Measurements from ENCODE around the gene CIITA. TPM values are rescaled to one million over a fixed set of nuclear protein-coding genes. Genes with fewer than 3 reads are reported as not detected.

The CIITA gene
- total RNA-seq, 1 experiment from 2014 or later = not detected

DNA sequence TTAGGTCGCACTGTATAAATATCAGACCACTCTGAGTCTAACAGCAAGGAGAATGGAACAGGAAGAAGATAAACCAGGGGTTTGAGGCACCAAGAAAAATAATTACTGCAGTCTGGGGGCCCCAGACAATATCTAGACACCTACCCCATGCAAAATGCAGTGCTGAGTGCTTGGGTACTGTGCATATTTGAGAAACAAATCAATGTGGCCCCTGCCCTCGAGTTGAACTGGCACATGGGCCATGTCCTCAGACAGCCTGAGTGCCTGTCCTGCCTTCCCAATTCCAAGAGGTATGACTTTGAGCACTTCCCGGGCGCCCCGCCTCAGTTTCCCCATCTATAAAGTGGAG lies 6.2 kb upstream of the CIITA start:
- peaks cover 7 to 15% of the 10 kb centered on the region in 2 experiments for H3K4me1 Mint-ChIP-seq

More for the DNA sequence above, 6.2 kb upstream of the CIITA start:
- peaks cover 26% of the 10 kb centered on the region for H3K27me3 Mint-ChIP-seq (ENCODE audit: low read depth)
- H4K91ac ChIP-seq (ENCODE audit: insufficient read length, low read depth, low read length) = no peak overlapping the region
- no peak overlapping the region for H2BK20ac ChIP-seq (ENCODE audit: low read depth, low read length, poor library complexity, severe bottlenecking)
- no peak overlapping the region for H2BK5ac ChIP-seq (ENCODE audit: insufficient read length, low read length)
- no peaks in the 10 kb centered on the region for H3K36me3 Mint-ChIP-seq (ENCODE audit: insufficient read depth in 1 of 3, low read depth in 3 of 3)
- H3K27ac Mint-ChIP-seq = no peak overlapping the region
- H4K20me1 ChIP-seq (ENCODE audit: control insufficient read depth, insufficient read depth, insufficient read length) = no peaks in the 10 kb centered on the region
- H3K9me3 Mint-ChIP-seq = no peaks in the 10 kb centered on the region
- H3K79me1 ChIP-seq (ENCODE audit: insufficient read depth, low read depth, low read length, poor library complexity, severe bottlenecking) = no peaks in the 10 kb centered on the region
- no peaks in the 10 kb centered on the region for H3K4me1 ChIP-seq (ENCODE audit: insufficient read depth, low read length)
- no peak overlapping the region for H2AFZ ChIP-seq (ENCODE audit: low read length)
- H3K4me2 ChIP-seq (ENCODE audit: insufficient read depth, insufficient read length, low read length) = no peak overlapping the region
- H2BK120ac ChIP-seq (ENCODE audit: low read depth, low read length, poor library complexity, severe bottlenecking) = no peak overlapping the region
- no peak overlapping the region for H3K4me3 Mint-ChIP-seq
- H3K27me3 ChIP-seq (ENCODE audit: insufficient read depth, low read length) = no peaks in the 10 kb centered on the region
- no peak overlapping the region for H4K5ac ChIP-seq (ENCODE audit: insufficient read length, low read depth, low read length)
- no peak overlapping the region for H3K14ac ChIP-seq (ENCODE audit: insufficient read depth, low read length)
- H3K9ac ChIP-seq (ENCODE audit: extremely low read depth, insufficient read length, low read length) = no peak overlapping the region
- no peak overlapping the region for H3K4ac ChIP-seq (ENCODE audit: low read depth, low read length)
- DNase-seq = no peak
- H3K56ac ChIP-seq (ENCODE audit: insufficient read length, low read depth, low read length) = no peak overlapping the region
- no peaks in the 10 kb centered on the region for H3K79me2 ChIP-seq (ENCODE audit: insufficient read depth, low read length)
- no peaks in the 10 kb centered on the region for H3K9me3 ChIP-seq (ENCODE audit: control insufficient read depth, low read depth, low read length)
- H3K23ac ChIP-seq (ENCODE audit: insufficient read length, low read depth, low read length) = no peak overlapping the region
- H3K23me2 ChIP-seq (ENCODE audit: insufficient read length, low read depth, low read length, poor library complexity, severe bottlenecking) = no peaks in the 10 kb centered on the region
- WGBS (ENCODE audit: extremely low coverage, insufficient read length, low lambda C conversion rate) = no CpG with 5 or more reads among the region's 5 CpGs
- H2BK15ac ChIP-seq (ENCODE audit: low read depth, low read length) = no peak overlapping the region
- no peak overlapping the region for H3K18ac ChIP-seq (ENCODE audit: insufficient read length, low read depth, low read length)
- H3T11ph ChIP-seq (ENCODE audit: low read length) = no peak overlapping the region
- no peak overlapping the region for H3K27ac ChIP-seq (ENCODE audit: insufficient read length, low read depth, low read length)
- H2BK12ac ChIP-seq (ENCODE audit: insufficient read length, low read depth, low read length) = no peak overlapping the region
- H2AK5ac ChIP-seq (ENCODE audit: insufficient read length, low read length) = no peak overlapping the region
- no peak overlapping the region for H4K8ac ChIP-seq (replicated peaks; ENCODE audit: insufficient read length, low read depth, low read length)
- TF ChIP-seq, protein P1, sequence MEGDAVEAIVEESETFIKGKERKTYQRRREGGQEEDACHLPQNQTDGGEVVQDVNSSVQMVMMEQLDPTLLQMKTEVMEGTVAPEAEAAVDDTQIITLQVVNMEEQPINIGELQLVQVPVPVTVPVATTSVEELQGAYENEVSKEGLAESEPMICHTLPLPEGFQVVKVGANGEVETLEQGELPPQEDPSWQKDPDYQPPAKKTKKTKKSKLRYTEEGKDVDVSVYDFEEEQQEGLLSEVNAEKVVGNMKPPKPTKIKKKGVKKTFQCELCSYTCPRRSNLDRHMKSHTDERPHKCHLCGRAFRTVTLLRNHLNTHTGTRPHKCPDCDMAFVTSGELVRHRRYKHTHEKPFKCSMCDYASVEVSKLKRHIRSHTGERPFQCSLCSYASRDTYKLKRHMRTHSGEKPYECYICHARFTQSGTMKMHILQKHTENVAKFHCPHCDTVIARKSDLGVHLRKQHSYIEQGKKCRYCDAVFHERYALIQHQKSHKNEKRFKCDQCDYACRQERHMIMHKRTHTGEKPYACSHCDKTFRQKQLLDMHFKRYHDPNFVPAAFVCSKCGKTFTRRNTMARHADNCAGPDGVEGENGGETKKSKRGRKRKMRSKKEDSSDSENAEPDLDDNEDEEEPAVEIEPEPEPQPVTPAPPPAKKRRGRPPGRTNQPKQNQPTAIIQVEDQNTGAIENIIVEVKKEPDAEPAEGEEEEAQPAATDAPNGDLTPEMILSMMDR (conservative IDR thresholded peaks at IDR 0.05) = no peak
